ENCODE measurements around the gene RAB4B.
"Not testable (repeated sequence)": the region's sequence is repeated elsewhere in the genome, so short reads cannot be mapped to it uniquely, and the experiment has no call there.

RAB4B gene

DNA sequence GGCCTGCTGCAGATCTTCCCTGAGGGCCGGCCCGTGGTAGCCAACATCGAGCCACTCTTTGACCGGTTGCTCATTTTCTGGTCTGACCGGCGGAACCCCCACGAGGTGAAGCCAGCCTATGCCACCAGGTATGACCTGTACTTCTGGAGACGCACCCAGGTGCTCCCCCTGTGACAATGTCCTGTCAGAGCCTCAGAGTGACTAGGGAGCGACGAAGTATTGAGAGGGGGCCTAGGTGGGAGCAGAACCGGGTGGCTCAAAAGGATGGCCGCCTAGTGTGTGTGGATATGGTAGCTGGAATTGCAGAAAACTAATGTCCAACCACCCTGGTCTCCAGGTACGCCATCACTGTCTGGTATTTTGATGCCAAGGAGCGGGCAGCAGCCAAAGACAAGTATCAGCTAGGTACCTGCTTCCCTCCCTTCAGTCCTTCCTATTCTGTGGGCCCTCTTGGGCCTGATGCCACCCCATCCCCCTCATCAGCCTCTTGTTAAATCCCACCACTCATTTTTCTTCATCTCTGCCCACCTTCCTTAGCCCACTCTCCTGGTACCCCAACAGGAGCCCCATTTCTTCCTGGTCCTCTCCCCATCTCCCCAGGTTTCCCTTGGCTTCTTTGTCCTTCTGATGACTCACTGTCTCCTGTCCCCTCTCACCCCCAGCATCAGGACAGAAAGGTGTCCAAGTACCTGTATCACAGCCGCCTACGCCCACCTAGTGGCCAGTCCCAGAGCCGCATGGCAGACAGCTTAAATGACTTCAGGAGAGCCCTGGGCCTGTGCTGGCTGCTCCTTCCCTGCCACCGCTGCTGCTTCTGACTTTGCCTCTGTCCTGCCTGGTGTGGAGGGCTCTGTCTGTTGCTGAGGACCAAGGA, 29.3 kb downstream of the RAB4B start:
- peak overlapping the region; percentile 74 for H3K4me2 ChIP-seq
- no peak for TF ChIP-seq Cebpa-rat (IDR thresholded peaks at IDR 0.05)
- H4K20me1 ChIP-seq, result peaks cover 98% of the 10 kb centered on the region
- no peak overlapping the region for H3K9ac ChIP-seq
- H3K27me3 ChIP-seq, result peaks cover 14% of the 10 kb centered on the region
- peaks cover 70% of the 10 kb centered on the region for H3K4me1 ChIP-seq
- no peaks in the 10 kb centered on the region for H3K9me3 ChIP-seq
- no peak overlapping the region for H3K27ac ChIP-seq
- H3K4me3 ChIP-seq, result no peak overlapping the region
- H3K36me3 ChIP-seq, result peaks cover 74% of the 10 kb centered on the region

- Histone ChIP-seq H3K36me3 (peaks cover 68% of the 10 kb centered on the region), H3K4me1 (peaks cover 64% of the 10 kb centered on the region), H3K4me2 (no peak overlapping the region), H3K9me3 (no peaks in the 10 kb centered on the region), H4K20me1 (peaks cover 98% of the 10 kb centered on the region), H3K27me3 (peaks cover 20% of the 10 kb centered on the region), H3K4me3 (no peak overlapping the region), H3K27ac (no peak overlapping the region), H3K9ac (no peak overlapping the region)
- TF ChIP-seq Cebpa-rat (IDR thresholded peaks at IDR 0.05), result no peak
Measured at GRCh38 chr19:40808021-40808325, 29.9 kb downstream of the RAB4B start.

- Histone ChIP-seq H3K36me3 (peaks cover 63% of the 10 kb centered on the region), H3K4me1 (peaks cover 59% of the 10 kb centered on the region), H3K9ac (no peak overlapping the region), H3K9me3 (no peaks in the 10 kb centered on the region), H3K4me3 (no peak overlapping the region), H3K4me2 (no peak overlapping the region), H4K20me1 (peaks cover 95% of the 10 kb centered on the region), H3K27ac (no peak overlapping the region), H3K27me3 (peaks cover 23% of the 10 kb centered on the region)
- no peak for TF ChIP-seq Cebpa-rat (IDR thresholded peaks at IDR 0.05)
Measured at GRCh38 chr19:40808497-40808896, 30.4 kb downstream of the RAB4B start.

DNA sequence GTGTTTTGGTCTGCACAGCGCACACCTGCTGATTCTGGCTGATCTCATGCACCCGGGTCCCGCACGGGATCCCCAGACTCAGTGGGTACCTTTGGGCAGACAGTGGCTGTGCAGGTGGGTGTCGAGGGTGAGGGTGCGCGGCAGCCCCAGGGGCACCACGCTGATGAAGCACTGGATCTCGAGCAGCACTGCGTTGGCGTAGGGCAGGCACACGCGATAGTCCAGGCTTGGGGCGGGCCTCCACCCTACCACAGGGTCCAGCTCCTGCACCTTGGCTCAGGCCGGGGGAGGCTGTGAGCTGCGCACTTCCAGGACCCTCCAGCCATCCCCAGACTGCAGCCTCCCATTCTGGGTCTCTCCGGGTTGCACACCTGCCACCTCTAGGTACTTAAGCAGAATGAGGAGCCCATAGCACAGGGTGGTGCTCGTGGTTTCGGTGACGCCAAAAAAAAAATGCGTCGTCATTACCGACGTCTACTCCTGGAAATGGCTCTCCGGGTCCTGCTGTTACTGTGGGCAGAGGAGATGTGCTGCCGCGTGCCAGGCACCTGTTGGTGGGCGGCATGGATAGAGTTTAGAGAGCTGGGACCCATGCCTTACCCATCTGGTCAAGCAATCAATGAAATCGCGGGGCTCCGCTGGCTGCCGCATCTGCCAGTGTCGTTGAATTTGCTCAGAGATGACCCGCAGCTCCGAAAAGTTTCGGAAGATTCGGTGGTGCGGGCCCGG, 31.5 kb downstream of the RAB4B start:
- Histone ChIP-seq H3K27ac (no peak overlapping the region), H3K27me3 (peaks cover 26% of the 10 kb centered on the region), H3K9me3 (no peaks in the 10 kb centered on the region), H3K4me3 (no peak overlapping the region), H3K9ac (no peak overlapping the region), H4K20me1 (peaks cover 85% of the 10 kb centered on the region), H3K4me2 (no peak overlapping the region), H3K36me3 (peaks cover 53% of the 10 kb centered on the region), H3K4me1 (peaks cover 49% of the 10 kb centered on the region)
- TF ChIP-seq Cebpa-rat (IDR thresholded peaks at IDR 0.05), result no peak

- peak overlapping the region; percentile 85 for H3K4me2 ChIP-seq
- H3K27ac ChIP-seq, result no peak overlapping the region
- H3K9me3 ChIP-seq, result no peaks in the 10 kb centered on the region
- peaks cover 46% of the 10 kb centered on the region for H3K36me3 ChIP-seq
- H4K20me1 ChIP-seq, result peaks cover 79% of the 10 kb centered on the region
- no peak overlapping the region for H3K9ac ChIP-seq
- H3K4me1 ChIP-seq, result peaks cover 43% of the 10 kb centered on the region
- no peak for TF ChIP-seq Cebpa-rat (IDR thresholded peaks at IDR 0.05)
- H3K4me3 ChIP-seq, result no peak overlapping the region
- H3K27me3 ChIP-seq, result peaks cover 26% of the 10 kb centered on the region
Measured at GRCh38 chr19:40810160-40810559, 32.1 kb downstream of the RAB4B start.

DNA sequence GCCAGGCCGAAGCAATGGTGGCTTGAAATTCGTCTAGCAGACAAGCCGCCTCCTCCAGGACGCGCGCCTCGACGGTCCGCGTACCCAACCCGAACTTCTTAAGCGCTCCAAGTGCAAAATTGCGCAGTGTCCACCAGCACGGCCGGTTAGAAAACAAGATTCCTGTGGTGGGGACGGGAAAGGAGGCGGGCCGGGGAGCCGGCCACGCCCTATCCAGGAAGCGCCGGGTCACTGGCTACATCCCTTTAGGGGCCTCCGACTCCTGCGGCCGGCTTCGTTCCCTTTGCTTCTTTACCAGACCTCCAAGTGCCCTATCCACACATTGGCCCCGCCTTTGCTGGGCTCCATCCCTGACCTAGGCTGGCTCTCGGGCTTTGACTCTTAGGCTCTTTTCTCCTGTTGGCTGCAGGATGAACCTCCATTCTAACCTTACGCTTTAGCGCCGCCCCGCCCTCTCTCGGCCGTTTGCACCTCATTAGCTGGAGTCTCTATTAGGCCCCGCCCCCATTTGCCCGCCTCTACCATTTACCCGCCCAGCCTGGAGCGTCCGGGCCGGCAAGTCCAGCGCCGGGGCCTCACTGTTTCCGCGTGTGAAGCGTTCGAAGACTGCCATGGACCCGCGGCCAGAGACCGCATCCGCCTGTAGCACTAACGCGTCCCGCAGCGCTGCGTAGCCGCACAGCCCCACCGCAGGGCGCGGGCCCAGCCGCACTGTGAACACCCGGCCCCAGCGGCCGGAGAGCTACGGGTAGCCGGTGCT, 32.8 kb downstream of the RAB4B start:
- Histone ChIP-seq H4K20me1 (peaks cover 77% of the 10 kb centered on the region), H3K4me2 (peak overlapping the region; percentile 85), H3K4me3 (peak overlapping the region; percentile 65), H3K4me1 (peaks cover 36% of the 10 kb centered on the region), H3K9ac (peak overlapping the region; percentile 34; the same call in 1 of the 2 replicates), H3K36me3 (peaks cover 40% of the 10 kb centered on the region), H3K27me3 (peaks cover 26% of the 10 kb centered on the region)
- H3K27ac ChIP-seq, H3K9me3 ChIP-seq: not testable (repeated sequence)

GRCh38 chr19:40811478-40812341, 33.7 kb downstream of the RAB4B start:
- H3K9ac ChIP-seq, result peak overlapping the region; percentile 34; the same call in 1 of the 2 replicates

DNA sequence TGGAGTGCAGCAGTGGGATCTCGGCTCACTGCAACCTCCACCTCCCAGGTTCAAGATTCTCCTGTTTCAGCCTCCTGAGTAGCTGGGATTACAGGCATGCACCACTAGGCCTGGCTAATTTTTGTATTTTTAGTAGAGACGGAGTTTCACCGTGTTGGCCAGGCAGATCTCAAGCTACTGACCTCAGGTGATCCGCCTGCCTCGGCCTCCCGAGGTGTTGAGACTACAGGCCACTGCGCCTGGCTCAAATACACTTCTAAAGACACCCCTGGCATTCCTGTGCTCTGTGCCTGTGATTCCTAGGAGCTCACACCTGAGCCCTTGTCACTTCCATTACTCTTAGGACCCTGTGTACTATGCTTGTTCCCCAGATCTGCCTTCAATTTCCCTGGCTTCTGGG, 34.5 kb downstream of the RAB4B start:
- Histone ChIP-seq H3K27me3 (peaks cover 26% of the 10 kb centered on the region), H3K36me3 (peaks cover 27% of the 10 kb centered on the region), H3K4me1 (peaks cover 18% of the 10 kb centered on the region), H4K20me1 (peaks cover 59% of the 10 kb centered on the region), H3K4me2 (peak overlapping the region; percentile 85; the same call in 1 of the 2 replicates)
- not testable (repeated sequence) for H3K27ac ChIP-seq, H3K9ac ChIP-seq, H3K4me3 ChIP-seq, H3K9me3 ChIP-seq

More at GRCh38 chr19:40811478-40812341, 33.7 kb downstream of the RAB4B start:
- TF ChIP-seq Cebpa-rat (IDR thresholded peaks at IDR 0.05), result no peak
- Histone ChIP-seq H3K36me3 (peaks cover 34% of the 10 kb centered on the region), H3K4me1 (peaks cover 27% of the 10 kb centered on the region), H3K4me3 (peak overlapping the region; percentile 65), H3K9me3 (no peaks in the 10 kb centered on the region), H4K20me1 (peaks cover 68% of the 10 kb centered on the region), H3K4me2 (peak overlapping the region; percentile 85), H3K27me3 (peaks cover 26% of the 10 kb centered on the region), H3K27ac (no peak overlapping the region)

DNA sequence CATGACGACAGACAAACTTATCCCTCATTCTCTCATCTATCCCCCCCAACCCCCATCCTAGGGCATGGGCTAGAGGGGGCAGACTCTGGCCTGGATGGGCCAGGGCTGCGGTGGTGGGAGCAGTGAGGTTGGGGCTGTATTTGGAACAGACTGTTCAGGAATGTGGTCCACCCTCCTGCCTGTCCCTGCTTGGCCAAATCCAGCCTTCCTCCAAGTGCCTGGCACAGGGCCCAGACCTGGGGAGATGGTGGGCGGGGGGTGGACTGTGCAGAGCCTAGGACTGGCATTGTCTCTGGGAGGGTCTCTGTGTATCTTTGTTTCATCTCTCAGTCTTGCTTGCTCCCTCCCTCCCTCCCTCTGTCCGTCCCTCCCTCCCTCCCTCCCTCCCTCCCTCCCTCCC, 35.1 kb downstream of the RAB4B start:
- TF ChIP-seq Cebpa-rat (IDR thresholded peaks at IDR 0.05), result no peak
- H4K20me1 ChIP-seq, result peaks cover 53% of the 10 kb centered on the region
- no peak overlapping the region for H3K4me2 ChIP-seq
- H3K27ac ChIP-seq, result no peak overlapping the region
- peaks cover 23% of the 10 kb centered on the region for H3K4me1 ChIP-seq
- H3K9ac ChIP-seq, result no peak overlapping the region
- no peaks in the 10 kb centered on the region for H3K9me3 ChIP-seq
- no peak overlapping the region for H3K4me3 ChIP-seq
- H3K27me3 ChIP-seq, result peaks cover 26% of the 10 kb centered on the region
- H3K36me3 ChIP-seq, result peaks cover 20% of the 10 kb centered on the region

All from BLaER1 (cell line).